Esophagus mucosa (tissue), 1 donor: ENCODE results near the gene PRDM11. TPM values are rescaled to one million over a fixed set of nuclear protein-coding genes. Genes with fewer than 3 reads are reported as not detected.

Experiments
- ATAC-seq: fragments of 200-7000 bp; cut with Tn5 transposase; one replicate; pipeline ENCODE4 v1.9.1; 2020
- total RNA-seq: library from RNA; stranded (reverse); gene quantifications from one replicate; pipeline ENCODE4 v1.2.4, GENCODE V29; 2023
- donor health status: DM: yes; HTN: yes; CAD: no.

Gene PRDM11
- total RNA-seq, 1 donor from 2014 or later: 5.7 TPM

GRCh38 chr11:45178223-45178622 lies 31.8 kb downstream of the PRDM11 start:
- no peak for ATAC-seq

- ATAC-seq: peak; percentile 32
These were observed 32.6 kb downstream of the PRDM11 start for GRCh38 chr11:45178890-45179671.

GRCh38 chr11:45179686-45180178 lies 33.3 kb downstream of the PRDM11 start:
- no peak for ATAC-seq

- ATAC-seq: peak; percentile 70
These were observed 33.9 kb downstream of the PRDM11 start for GRCh38 chr11:45180179-45180847.

GRCh38 chr11:45180848-45181192 lies 34.4 kb downstream of the PRDM11 start:
- peak; percentile 88 for ATAC-seq

- ATAC-seq: no peak
These were observed 34.9 kb downstream of the PRDM11 start for GRCh38 chr11:45181193-45181888.

GRCh38 chr11:45181889-45182550 lies 35.6 kb downstream of the PRDM11 start:
- ATAC-seq: no peak

GRCh38 chr11:45182902-45183301 lies 36.5 kb downstream of the PRDM11 start:
- no peak for ATAC-seq

- ATAC-seq: no peak
These were observed 38.2 kb downstream of the PRDM11 start for GRCh38 chr11:45184640-45185039.

GRCh38 chr11:45185228-45185729 lies 38.8 kb downstream of the PRDM11 start:
- no peak for ATAC-seq

- no peak for ATAC-seq
These were observed 40.9 kb downstream of the PRDM11 start for GRCh38 chr11:45187375-45187774.

GRCh38 chr11:45188127-45188526 lies 41.7 kb downstream of the PRDM11 start:
- no peak for ATAC-seq

- ATAC-seq: no peak
These were observed 42.8 kb downstream of the PRDM11 start for GRCh38 chr11:45189230-45189629.

GRCh38 chr11:45193695-45194094 lies 47.3 kb downstream of the PRDM11 start:
- no peak for ATAC-seq

- ATAC-seq: no peak
These were observed 58.3 kb downstream of the PRDM11 start for GRCh38 chr11:45204761-45205160.

GRCh38 chr11:45205978-45206377 lies 59.5 kb downstream of the PRDM11 start:
- ATAC-seq: peak; percentile 45

- ATAC-seq: no peak
These were observed 61.7 kb downstream of the PRDM11 start for GRCh38 chr11:45208135-45208534.

GRCh38 chr11:45209000-45209879 lies 62.8 kb downstream of the PRDM11 start:
- no peak for ATAC-seq

- peak; percentile 22 for ATAC-seq
These were observed 63.7 kb downstream of the PRDM11 start for GRCh38 chr11:45209891-45210699.

- ATAC-seq: no peak
These were observed 64.4 kb downstream of the PRDM11 start for GRCh38 chr11:45210846-45211245.

- no peak for ATAC-seq
These were observed 65.3 kb downstream of the PRDM11 start for GRCh38 chr11:45211732-45212131.
